Measurements from ENCODE around the gene BAG5. TPM values are rescaled to one million over a fixed set of nuclear protein-coding genes. Genes with fewer than 3 reads are reported as not detected.

The BAG5 gene
- total and polyA plus RNA-seq, 2 donors (not counting 1 experiment from before 2014, with no cell fraction given), result 7.4 to 31.6 TPM

DNA sequence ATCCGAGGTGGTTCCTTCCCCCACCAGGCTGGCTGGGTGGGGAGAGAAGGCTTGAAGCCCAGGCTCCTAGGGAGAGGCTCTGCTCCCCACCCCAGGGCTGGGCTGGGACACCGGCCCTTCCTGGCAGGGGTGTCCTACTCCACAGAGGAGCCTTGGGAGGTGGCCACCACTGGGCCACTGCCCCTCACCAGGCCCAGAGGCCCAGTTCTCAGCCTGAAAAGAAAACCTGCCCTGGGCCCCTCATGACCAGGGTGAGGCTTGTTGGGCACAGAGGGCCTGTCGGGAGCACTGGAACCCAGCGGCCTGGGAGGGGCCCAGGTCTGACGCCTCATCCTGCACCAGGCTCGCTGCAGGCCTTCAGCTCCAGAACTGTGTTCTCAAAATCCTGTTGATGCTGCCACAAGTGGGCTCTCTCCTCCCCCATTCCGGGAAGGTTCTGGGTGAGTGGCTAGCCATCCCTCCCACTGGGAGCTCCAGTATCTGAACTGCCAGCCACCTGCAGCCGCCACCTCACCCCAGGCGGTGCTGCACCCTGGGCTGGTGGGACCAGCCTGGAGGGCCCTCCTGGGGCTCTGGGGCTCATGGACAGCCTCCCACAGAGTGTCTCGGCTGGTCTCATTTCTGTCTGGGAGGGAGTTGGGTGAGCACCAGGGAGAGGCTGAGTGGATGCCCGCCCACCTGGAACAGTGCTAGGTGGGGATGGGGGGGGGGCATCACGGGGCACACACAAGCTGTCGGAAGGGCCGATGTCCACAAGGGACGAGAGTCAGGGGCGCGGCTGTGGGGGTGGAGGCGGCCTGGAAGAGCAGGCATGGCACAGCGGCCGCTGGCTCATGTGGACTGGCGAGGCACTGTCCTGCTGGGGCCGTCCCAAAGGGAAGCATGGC, 11.8 kb downstream of the BAG5 start:
- TF ChIP-seq, protein P1, sequence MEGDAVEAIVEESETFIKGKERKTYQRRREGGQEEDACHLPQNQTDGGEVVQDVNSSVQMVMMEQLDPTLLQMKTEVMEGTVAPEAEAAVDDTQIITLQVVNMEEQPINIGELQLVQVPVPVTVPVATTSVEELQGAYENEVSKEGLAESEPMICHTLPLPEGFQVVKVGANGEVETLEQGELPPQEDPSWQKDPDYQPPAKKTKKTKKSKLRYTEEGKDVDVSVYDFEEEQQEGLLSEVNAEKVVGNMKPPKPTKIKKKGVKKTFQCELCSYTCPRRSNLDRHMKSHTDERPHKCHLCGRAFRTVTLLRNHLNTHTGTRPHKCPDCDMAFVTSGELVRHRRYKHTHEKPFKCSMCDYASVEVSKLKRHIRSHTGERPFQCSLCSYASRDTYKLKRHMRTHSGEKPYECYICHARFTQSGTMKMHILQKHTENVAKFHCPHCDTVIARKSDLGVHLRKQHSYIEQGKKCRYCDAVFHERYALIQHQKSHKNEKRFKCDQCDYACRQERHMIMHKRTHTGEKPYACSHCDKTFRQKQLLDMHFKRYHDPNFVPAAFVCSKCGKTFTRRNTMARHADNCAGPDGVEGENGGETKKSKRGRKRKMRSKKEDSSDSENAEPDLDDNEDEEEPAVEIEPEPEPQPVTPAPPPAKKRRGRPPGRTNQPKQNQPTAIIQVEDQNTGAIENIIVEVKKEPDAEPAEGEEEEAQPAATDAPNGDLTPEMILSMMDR (IDR thresholded peaks at IDR 0.05), result no peak
- TF ChIP-seq EZH2 (IDR thresholded peaks at IDR 0.05; ENCODE audit: borderline replicate concordance, insufficient read depth, low read depth, low read length, poor library complexity, severe bottlenecking), result no peak
- Histone ChIP-seq H3K4me2 (replicated peaks; ENCODE audit: low read depth, low read length, poor library complexity, severe bottlenecking) (no peak overlapping the region), H3K9ac (ENCODE audit: low read length) (no peak overlapping the region), H3K36me3 (replicated peaks in 1 of 2; ENCODE audit: control extremely low read depth in 1 of 2, control insufficient read depth in 1 of 2, extremely low read depth in 1 of 2, insufficient read depth in 2 of 2, low read length in 1 of 2) (peaks cover 0 to 7% of the 10 kb centered on the region in 2 experiments), H3K9me3 (ENCODE audit: control extremely low read depth in 1 of 3, control insufficient read depth in 2 of 3, insufficient read depth in 1 of 3, low read length in 2 of 3) (no peaks in the 10 kb centered on the region), H3K27ac (ENCODE audit: low read length in 2 of 2) (no peak overlapping the region), H3K4me1 (ENCODE audit: control insufficient read depth in 2 of 2, insufficient read depth in 2 of 2, low read length in 2 of 2) (peaks cover 0 to 6% of the 10 kb centered on the region in 2 donors), H4K20me1 (ENCODE audit: control insufficient read depth, insufficient read depth, low read length, poor library complexity, severe bottlenecking) (peaks cover 44% of the 10 kb centered on the region), H2AFZ (ENCODE audit: insufficient read depth, low read depth, low read length, poor library complexity, severe bottlenecking) (no peak overlapping the region), H3K79me2 (ENCODE audit: control insufficient read depth, insufficient read depth, low read length) (peaks cover 65% of the 10 kb centered on the region), H3K4me3 (ENCODE audit: control extremely low read depth in 1 of 5, extremely low read depth in 1 of 5, insufficient read depth in 1 of 5, low read depth in 2 of 5, low read length in 4 of 5) (no peak overlapping the region), H3K27me3 (replicated peaks in 1 of 4; ENCODE audit: control extremely low read depth in 1 of 4, control insufficient read depth in 3 of 4, insufficient read depth in 4 of 4, low read length in 3 of 4) (peaks cover 0 to 6% (median 0%) of the 10 kb centered on the region in 4 experiments)
- intact Hi-C loops (cut with micrococcal nuclease), result no loop called here
- Mint-ChIP-seq H3K4me1 (peaks cover 8% of the 10 kb centered on the region), H3K4me3 (no peak overlapping the region), H3K9me3 (ENCODE audit: insufficient read depth) (no peaks in the 10 kb centered on the region), H3K27me3 (no peaks in the 10 kb centered on the region), H3K27ac (no peak overlapping the region)
- ChIA-PET CTCF (interaction anchor here (0.8 to 9.3 kb wide), 2 partner anchors 31 to 51 kb away, joined by 3 to 128 read pairs; no protein-coding TSS in a partner anchor), POLR2A (no interaction called here)
- DNase-seq, result no peak
- ATAC-seq (ENCODE audit: low read depth), result no peak
- WGBS (ENCODE audit: insufficient coverage), result 97% methylated on average over 20 of the region's 22 CpGs

All from B cell (primary cell).